Stimulated activated CD8-positive, alpha-beta memory T cell treated with anti-CD3 and anti-CD28 coated beads, Interleukin-7, amount 100 ng/mL, for 4 hours (primary cell): ENCODE data around the gene HENMT1.

Experiments
- DNase-seq, 2 donors: peaks; one replicate each; pipeline ENCODE4 v3.0.0-alpha.2; 2020; ENCODE audit warnings: low read depth in 2 of 2

HENMT1 gene

DNA sequence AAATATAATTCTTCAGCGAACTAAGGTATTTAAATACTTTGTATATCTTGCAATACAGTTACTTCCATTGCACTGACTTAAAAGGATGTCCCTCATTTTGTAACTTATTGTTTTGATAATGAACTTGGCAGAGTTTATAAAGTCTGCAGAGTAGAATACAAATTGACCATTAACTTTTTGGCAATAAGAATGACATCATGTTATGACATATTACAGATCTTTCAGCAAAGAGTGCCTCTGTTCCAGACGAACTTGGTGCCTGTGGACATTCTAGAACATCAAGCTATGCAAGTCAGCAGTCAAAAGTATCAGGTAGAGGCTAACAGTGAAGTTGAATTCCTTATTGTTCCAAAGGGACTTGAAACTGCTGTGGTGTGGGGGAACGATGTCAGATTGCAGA is 32.9 kb downstream of the HENMT1 start:
- no peak for DNase-seq

DNA sequence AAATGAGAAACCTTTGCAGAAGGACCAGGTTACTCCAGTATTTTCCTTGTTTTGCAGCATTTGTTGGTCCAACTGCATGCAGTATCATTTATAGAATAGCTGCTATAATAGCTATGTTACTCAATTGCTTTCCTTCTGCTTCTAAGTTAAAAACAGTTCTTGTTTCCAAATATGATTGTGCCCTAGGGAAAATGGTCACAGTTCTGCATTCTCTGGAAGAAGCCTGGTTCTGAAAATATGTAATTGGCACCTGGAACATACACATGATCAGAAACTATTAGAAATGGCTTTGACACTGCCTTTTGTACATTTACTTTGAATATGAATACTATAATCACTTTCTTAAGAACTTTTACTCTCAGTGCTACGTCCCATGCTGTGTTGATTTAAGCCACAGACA is 33.6 kb downstream of the HENMT1 start:
- DNase-seq: no peak

DNA sequence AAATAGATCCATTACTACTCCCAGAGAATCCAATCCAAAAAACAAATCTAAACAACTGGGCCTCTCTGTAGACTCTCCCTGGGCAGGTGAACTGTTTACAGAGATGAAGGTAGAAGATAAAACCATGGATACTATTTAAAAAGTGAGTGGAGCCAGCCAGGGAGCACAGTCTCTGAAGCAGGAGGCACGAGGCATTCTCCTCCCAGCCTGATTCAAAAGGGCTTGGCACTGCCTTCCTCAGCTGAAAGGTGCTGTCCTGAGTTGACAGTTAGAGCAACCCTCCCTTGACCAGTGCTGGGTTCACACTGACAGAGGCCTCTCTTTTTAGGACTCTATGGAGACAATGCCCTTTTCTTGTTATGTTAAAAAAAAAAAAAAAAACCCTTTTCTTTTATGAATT is 36.8 kb downstream of the HENMT1 start:
- DNase-seq: no peak

DNA sequence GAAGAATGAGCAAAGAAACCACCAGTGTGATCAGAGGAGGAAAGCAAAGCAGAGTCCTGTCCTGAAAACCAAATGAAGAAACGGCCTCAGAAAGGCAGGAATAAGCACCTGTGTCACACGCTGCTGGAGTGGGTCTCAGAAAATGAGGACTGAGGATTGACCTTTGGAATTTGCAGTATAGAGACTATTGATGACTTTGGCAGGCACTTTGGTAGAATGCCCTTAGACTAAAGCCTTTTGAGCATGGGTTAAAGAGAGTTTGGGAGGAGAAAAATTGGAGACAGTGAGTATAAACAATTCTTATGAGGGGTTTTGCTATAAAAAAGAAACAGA is 43.2 kb downstream of the HENMT1 start:
- no peak for DNase-seq

DNA sequence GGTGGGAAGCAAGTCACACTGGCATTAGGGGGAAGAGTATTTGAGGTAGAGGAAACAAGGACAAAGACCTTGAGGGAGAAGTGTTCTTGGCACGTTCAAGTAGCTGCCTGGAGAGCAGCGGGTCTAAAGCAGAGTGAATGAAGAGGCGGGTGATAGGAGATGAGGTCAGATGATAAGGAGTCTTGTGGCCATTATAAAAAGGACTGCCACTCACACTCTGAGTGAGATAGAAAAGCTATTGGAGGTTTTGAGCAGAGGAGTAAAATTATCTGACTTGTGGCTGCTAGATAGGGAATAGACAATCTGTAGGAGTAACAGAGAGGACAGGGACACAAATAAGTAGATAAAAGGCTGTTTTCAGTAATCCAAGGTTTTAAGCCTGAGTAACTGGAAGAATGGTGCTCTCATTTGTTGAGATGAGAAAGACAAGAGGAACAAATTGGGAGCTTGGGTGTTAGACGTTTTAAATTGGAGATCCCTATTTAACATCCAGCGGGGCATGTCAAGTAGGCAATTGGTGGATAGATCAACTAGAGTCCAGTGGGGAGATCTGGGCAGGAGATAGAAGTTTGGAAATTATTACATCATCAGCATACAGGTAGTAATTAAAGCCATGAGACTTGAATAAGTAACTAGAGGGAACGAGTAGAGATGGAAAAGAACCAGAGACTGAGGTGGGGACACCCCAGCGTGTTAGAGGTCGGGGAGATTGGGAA is 43.7 kb downstream of the HENMT1 start:
- no peak for DNase-seq

DNA sequence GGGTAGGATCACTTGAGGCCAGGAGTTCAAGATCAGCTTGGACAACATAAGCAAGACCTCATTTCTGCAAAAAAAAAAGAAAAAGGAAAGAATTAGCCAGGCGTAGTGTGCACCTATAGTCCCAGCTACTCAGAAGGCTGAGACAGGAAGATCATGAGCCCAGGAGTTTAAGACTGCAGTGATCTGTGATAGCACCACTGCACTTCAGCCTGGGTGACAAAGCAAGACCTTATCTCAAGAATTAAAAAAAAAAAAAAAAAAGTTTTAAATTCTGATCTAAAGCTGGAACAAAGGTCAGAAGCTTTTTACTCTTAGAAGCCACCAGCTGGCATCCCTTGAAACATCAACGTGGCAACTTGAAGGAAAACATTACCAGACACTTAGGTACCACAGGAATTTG is 45.3 kb downstream of the HENMT1 start:
- no peak for DNase-seq

DNA sequence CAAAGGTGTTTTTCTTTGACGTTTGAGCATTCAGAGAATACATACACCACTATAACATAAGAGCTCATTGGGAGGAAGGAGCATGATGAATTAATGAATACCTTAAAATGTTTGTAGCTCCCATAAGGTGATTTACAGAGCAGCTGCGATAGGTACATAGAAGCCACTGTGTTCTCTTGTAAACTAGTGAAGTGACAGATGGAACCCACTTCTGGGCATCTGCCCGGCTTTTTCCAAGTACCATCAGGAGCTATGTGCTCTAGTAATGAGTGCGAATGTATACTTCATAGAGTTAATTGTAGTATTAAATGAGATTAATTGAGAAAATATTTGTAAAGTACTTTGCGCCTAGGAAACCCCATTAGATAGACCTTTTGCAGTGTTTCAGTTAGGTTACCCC is 48.4 kb downstream of the HENMT1 start:
- DNase-seq: no peak

DNA sequence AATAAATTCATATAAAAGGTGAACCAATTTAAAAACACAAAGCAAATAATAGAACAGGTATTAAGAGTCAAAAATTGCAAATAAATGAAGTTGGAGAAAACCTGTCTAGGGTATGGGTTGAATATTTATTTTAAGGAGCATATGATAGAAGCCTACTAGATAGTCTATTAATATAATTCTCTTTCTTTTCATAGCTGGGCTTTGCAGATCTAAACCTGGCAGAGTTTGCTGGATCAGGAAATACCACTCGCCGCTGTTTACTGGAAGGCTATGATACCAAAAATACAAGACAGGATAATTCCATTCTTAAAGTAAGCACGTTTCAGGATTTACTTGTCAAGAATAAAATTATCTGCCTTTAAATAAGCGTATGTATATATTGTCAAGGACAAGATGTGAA is 48.9 kb downstream of the HENMT1 start:
- DNase-seq: no peak

DNA sequence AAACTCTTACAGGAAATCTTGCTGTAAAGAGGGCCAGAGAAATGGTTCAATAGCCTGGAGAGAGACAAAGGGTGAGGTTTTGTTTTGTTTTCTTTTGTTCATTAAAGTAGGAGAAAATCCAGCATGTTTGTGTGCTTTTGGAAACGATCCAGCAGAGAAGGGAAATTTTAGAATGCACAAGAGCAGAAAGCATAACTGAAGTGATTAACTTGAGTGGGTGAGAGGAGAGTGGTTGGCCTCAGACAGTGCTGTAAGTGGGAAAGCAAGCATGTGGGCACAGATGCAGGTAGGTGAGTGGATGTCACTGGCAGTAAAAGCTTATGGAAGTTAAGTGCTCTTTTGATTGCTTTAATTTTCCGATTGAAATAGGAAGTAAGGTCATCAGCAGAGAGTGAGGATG is 50.8 kb downstream of the HENMT1 start:
- DNase-seq: no peak

DNA sequence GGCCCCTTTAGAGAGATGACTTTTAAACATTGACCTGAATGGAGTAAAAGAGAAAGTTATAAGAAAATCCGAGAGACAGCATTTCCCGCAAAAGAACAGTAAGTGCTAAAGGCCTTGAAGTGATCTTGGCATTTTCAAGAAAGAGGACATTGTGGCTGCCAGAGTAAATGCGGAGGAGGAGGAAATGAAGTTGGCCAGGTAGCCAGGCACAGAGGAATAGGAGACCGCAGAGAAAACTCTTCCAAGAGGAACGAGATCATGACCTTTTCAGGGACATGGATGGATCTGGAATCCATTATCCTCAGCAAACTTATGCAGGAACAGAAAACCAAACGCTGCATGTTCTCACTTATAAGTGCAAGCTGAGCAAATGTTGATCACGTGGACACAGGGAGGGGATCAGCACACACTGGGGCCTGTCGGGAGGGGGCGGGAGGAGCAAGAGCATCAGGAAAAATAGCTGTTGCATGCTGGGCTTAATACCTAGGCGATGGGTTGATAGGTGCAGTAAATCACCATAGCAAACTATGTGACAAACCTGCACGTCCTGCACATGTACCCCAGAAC is 51.3 kb downstream of the HENMT1 start:
- no peak for DNase-seq

DNA sequence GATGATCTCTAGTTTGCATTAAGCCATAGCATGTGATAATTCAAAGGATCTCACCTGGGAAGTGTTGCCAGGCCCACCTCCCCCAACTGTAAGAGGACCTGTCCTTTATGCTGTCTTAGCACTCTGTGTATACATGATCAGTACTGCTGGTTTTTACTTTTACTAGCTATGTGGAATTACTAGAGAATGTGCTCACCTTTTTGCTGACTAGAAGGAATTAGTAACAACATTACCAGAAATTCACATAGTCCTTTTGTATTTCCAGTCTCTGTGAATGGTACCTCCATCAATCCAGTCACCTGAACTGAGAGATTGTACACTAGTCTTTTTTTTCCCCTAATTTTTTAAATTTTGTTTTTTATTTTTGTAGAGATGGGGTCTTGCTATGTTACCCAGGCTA is 54.4 kb downstream of the HENMT1 start:
- no peak for DNase-seq

DNA sequence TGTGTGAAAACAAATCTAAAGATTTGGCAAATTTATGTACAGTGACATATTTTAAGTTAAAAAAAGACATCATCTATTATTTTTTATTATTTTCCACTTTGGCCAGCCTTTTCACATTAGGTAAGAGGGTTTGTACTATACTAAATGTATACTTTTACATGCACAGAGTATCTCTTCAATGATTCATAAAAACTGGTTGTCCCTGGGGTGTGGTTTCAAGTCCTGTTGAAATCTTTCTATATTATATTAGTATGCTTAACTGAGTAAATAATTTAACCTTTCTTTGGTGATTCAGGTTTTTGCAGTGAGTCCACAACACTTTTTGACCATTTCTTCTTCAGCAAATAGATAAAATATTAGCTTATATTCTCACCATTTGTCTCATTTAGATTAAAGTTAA is 55.3 kb downstream of the HENMT1 start:
- no peak for DNase-seq

DNA sequence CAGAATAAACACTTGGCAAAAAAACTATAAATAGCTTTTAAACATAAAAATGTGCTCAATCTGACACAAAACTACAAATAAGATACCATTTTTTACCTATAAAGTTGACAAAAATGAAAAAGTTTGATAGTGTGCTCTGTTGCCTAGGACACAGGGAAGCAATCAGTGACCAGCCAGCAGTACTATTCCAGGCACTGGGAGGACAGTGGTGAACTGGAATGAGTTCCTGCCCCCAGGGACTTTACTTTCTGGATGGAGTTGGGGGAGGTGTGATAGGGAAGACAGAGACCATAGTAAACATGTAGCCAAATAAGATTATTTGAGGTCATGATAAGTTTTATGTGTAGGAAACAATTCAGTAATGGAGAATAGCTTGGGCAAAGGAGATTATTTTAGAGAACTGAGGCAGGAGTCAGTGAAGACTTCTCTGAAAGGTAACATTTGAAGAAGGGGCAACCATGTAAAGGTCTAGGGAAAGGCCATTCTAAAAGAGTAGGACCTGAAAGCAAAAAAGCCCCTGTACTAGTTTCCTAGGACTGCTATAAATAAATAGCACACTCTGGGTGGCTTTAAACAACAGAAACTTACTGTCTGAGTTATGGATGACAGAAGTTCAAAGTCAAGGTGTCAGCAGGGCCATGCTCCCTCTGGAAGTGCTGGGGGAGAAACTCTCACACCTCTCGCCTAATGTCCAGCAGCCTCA is 59.0 kb downstream of the HENMT1 start:
- DNase-seq: no peak

DNA sequence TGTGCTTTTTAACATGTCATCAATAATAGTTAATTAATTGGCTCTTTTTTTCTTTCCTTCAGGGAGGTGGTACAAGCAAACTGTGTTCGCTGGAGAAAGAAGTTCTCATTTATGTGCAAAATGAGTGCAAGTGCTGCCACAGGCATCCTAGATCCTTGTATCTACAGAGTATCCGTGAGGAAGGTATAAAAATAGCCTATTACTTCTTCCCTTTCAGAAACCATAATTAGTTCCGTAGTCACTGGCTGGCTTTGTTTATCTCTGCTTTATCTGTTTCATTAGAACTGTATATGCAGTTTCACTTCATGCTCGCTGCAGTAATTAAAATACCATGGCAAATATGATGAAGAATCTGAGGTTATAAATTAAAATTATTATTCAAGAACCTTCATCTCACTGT is 60.4 kb downstream of the HENMT1 start:
- DNase-seq: no peak

DNA sequence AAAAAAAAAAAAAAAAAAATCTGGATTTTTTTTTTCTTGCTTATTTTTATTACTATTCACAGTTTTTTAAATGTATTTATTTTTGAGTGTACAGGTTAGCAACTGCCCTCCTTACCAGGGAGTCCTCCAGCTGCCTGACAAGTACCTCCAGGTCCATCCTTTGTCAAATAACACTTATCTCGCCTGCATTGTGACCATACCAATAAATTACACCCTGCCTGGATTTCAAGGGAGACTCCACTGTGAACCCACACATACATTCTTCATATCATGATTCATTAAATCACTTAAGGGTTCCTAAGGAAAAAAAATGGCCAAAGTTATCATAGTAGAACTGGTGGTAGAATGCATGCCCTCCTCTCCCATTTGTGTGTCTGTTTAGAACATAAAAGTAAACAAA is 62.6 kb downstream of the HENMT1 start:
- no peak for DNase-seq
